Hematopoietic multipotent progenitor cell treated with erythropoietin and hydrocortisone succinate and interleukin-3 and kit ligand, for 4 days (in vitro differentiated cells): ENCODE measurements around the gene AKR1C8.

ENCODE experiments used
- DNase-seq: peaks from one replicate; pipeline ENCODE4 v3.0.0-alpha.2; 2015

AKR1C8 gene

DNA sequence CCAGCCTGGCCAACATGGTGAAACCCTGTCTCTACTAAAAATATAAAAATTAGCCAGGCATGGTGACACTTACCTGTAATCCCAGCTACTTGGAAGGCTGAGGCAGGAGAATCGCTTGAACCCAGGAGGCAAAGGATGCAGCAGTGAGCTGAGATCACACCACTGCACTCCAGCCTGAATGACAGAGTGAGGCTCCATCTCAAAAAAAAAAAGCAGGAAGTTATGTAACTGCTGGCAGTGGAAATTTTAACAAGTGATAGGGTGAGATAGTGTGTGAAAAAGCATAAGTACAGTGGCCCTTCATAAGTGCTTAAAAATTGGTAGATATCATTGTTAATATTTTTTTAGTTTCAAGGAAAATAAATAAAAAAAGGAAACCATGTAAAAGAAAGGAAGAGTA, 78.4 kb downstream of the AKR1C8 start:
- peak; percentile 67 for DNase-seq

- DNase-seq: no peak
These were observed 79.3 kb downstream of the AKR1C8 start for GRCh38 chr10:5105626-5106025.
